ENCODE data around the gene CCDC50.

The CCDC50 gene

GRCh38 chr3:191347228-191347627 lies 18.0 kb downstream of the CCDC50 start:
- no peaks in the 10 kb centered on the region for H3F3A ChIP-seq (ENCODE audit: insufficient read depth, low read length)
- no peak for DNase-seq
- H3K4me1 ChIP-seq (ENCODE audit: low read length), result peaks cover 14% of the 10 kb centered on the region
- TF ChIP-seq EZH2 (optimal IDR thresholded peaks at IDR 0.05; ENCODE audit: low read depth, low read length) (no peak), EZH2phosphoT487 (IDR thresholded peaks at IDR 0.05; ENCODE audit: low read length) (no peak)
- TF ChIP-seq, protein P1, sequence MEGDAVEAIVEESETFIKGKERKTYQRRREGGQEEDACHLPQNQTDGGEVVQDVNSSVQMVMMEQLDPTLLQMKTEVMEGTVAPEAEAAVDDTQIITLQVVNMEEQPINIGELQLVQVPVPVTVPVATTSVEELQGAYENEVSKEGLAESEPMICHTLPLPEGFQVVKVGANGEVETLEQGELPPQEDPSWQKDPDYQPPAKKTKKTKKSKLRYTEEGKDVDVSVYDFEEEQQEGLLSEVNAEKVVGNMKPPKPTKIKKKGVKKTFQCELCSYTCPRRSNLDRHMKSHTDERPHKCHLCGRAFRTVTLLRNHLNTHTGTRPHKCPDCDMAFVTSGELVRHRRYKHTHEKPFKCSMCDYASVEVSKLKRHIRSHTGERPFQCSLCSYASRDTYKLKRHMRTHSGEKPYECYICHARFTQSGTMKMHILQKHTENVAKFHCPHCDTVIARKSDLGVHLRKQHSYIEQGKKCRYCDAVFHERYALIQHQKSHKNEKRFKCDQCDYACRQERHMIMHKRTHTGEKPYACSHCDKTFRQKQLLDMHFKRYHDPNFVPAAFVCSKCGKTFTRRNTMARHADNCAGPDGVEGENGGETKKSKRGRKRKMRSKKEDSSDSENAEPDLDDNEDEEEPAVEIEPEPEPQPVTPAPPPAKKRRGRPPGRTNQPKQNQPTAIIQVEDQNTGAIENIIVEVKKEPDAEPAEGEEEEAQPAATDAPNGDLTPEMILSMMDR (IDR thresholded peaks at IDR 0.05; ENCODE audit: low read length), result no peak
- H2AFZ ChIP-seq (ENCODE audit: low read length), result no peak overlapping the region
- H3K27ac ChIP-seq (ENCODE audit: low read length), result no peak overlapping the region
- H3K79me2 ChIP-seq (ENCODE audit: low read length), result peaks cover 99% of the 10 kb centered on the region
- no peaks in the 10 kb centered on the region for H3K9me2 ChIP-seq (replicated peaks; ENCODE audit: insufficient read depth, low read length)
- H3K4me3 ChIP-seq (ENCODE audit: low read length), result no peak overlapping the region
- no peaks in the 10 kb centered on the region for H3K9me3 ChIP-seq (replicated peaks; ENCODE audit: insufficient read depth, low read length)
- H3K9ac ChIP-seq (ENCODE audit: low read length), result no peak overlapping the region
- H3K27me3 ChIP-seq (replicated peaks; ENCODE audit: insufficient read depth, low read length), result no peaks in the 10 kb centered on the region
- H4K20me1 ChIP-seq (ENCODE audit: insufficient read depth, low read length), result no peaks in the 10 kb centered on the region
- H3K36me3 ChIP-seq (replicated peaks; ENCODE audit: insufficient read depth, low read length), result no peaks in the 10 kb centered on the region
- H3K4me2 ChIP-seq (ENCODE audit: low read depth, low read length), result no peak overlapping the region

DNA sequence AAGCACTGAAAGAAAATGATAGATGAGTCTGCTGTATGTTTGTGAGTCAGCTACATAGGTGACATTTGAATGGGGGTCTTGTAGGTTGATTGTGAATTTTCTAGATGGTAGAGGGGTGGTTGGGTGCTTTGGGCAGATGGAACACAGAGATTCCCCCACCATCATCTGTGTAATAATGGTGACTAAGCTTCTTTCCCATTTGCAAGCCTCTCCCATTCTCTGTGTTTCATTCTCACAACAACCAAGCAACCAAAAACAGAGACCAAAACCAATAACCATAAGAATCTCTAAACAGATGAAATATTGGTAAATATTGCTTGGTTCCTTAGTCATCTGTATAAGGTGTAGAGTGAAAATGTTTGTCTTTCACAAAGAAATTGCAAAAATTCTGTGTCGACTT lies 18.9 kb downstream of the CCDC50 start:
- Histone ChIP-seq H3K9me2 (replicated peaks; ENCODE audit: insufficient read depth, low read length) (no peaks in the 10 kb centered on the region), H3K4me1 (ENCODE audit: low read length) (peaks cover 14% of the 10 kb centered on the region), H4K20me1 (ENCODE audit: insufficient read depth, low read length) (no peaks in the 10 kb centered on the region), H3K36me3 (replicated peaks; ENCODE audit: insufficient read depth, low read length) (no peaks in the 10 kb centered on the region), H3K4me2 (ENCODE audit: low read depth, low read length) (no peak overlapping the region), H3K27ac (ENCODE audit: low read length) (no peak overlapping the region), H3K27me3 (replicated peaks; ENCODE audit: insufficient read depth, low read length) (no peaks in the 10 kb centered on the region), H3K4me3 (ENCODE audit: low read length) (no peak overlapping the region), H3K79me2 (ENCODE audit: low read length) (peaks cover 98% of the 10 kb centered on the region), H3K9ac (ENCODE audit: low read length) (no peak overlapping the region), H3F3A (ENCODE audit: insufficient read depth, low read length) (no peaks in the 10 kb centered on the region), H3K9me3 (replicated peaks; ENCODE audit: insufficient read depth, low read length) (no peaks in the 10 kb centered on the region), H2AFZ (ENCODE audit: low read length) (no peak overlapping the region)
- TF ChIP-seq, protein P1 (IDR thresholded peaks at IDR 0.05; ENCODE audit: low read length), result no peak
- TF ChIP-seq EZH2 (optimal IDR thresholded peaks at IDR 0.05; ENCODE audit: low read depth, low read length) (no peak), EZH2phosphoT487 (IDR thresholded peaks at IDR 0.05; ENCODE audit: low read length) (no peak)
- DNase-seq, result no peak

GRCh38 chr3:191350396-191351090 lies 21.3 kb downstream of the CCDC50 start:
- DNase-seq, result no peak
- Histone ChIP-seq H3K9me3 (replicated peaks; ENCODE audit: insufficient read depth, low read length) (no peaks in the 10 kb centered on the region), H3K79me2 (ENCODE audit: low read length) (peaks cover 97% of the 10 kb centered on the region), H3K4me3 (ENCODE audit: low read length) (no peak overlapping the region), H4K20me1 (ENCODE audit: insufficient read depth, low read length) (0 out of 2 replicates have a peak, but pooled peaks cover 2% of the 10 kb centered on the region), H3K36me3 (replicated peaks; ENCODE audit: insufficient read depth, low read length) (no peaks in the 10 kb centered on the region), H3K4me1 (ENCODE audit: low read length) (no peaks in the 10 kb centered on the region), H3K4me2 (ENCODE audit: low read depth, low read length) (no peak overlapping the region), H3K9me2 (replicated peaks; ENCODE audit: insufficient read depth, low read length) (no peaks in the 10 kb centered on the region), H3K27me3 (replicated peaks; ENCODE audit: insufficient read depth, low read length) (no peaks in the 10 kb centered on the region), H3K9ac (ENCODE audit: low read length) (no peak overlapping the region), H3F3A (ENCODE audit: insufficient read depth, low read length) (no peaks in the 10 kb centered on the region), H2AFZ (ENCODE audit: low read length) (no peak overlapping the region), H3K27ac (ENCODE audit: low read length) (no peak overlapping the region)
- TF ChIP-seq, protein P1 (IDR thresholded peaks at IDR 0.05; ENCODE audit: low read length), result no peak
- TF ChIP-seq EZH2 (optimal IDR thresholded peaks at IDR 0.05; ENCODE audit: low read depth, low read length), result no peak
- TF ChIP-seq EZH2phosphoT487 (IDR thresholded peaks at IDR 0.05; ENCODE audit: low read length), result no peak
